Measurements from ENCODE around the gene PTRHD1.

GRCh38 chr2:24838541-24838940, 45.4 kb upstream of the PTRHD1 start:
- TF ChIP-seq CTCF (IDR thresholded peaks at IDR 0.05) = no peak
- no peak for TF ChIP-seq POLR2A (IDR thresholded peaks at IDR 0.05)

Measured in esophagus squamous epithelium (tissue), 4 donors.